Measurements from ENCODE around the gene MEGF10. TPM values are rescaled to one million over a fixed set of nuclear protein-coding genes. Genes with fewer than 3 reads are reported as not detected.

MEGF10 gene
- total and polyA plus RNA-seq, 2 experiments from 2014 or later: 1.7 to 8.2 TPM

DNA sequence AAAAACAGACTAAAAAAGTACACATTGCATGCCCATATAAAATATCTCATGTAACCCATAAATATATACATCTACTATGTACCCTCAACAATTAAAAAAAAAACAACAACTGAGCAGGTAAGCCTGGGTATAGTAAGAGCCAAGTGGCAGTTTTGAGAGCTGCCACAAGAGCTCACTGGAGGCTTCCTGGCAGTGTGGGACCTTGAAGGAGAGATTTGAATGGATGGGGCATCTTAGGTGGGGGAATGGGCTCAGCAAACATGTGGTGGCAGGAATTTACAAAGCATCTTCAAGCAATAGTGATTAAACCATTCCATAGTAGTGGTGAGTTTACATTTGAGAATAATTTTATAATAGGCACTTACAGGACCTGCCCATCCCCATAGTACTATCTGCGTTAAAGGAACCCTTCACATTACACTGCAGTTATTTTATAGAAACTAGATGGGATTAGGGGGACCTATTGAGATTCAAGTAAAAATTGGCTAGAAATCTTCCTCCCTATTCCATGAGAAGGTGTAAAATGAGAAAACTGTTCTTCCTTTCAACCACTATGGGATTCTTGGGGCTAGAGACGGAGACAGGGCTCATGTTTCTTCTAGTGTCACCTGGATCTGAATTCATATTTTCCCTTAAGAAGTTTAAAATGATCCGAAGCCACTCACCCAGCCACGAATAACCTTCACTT, 6.9 kb downstream of the MEGF10 start:
- Histone ChIP-seq H3K27me3 (no peaks in the 10 kb centered on the region), H3K4me3 (no peak overlapping the region), H3K27ac (no peak overlapping the region), H3K4me1 (ENCODE audit: low read depth) (peaks cover 9% of the 10 kb centered on the region), H3K9me3 (ENCODE audit: low read depth) (no peaks in the 10 kb centered on the region), H3K36me3 (no peaks in the 10 kb centered on the region)
- DNase-seq (ENCODE audit: low read depth in 1 of 2, low spot score in 1 of 2): no peak
- TF ChIP-seq, protein P1, sequence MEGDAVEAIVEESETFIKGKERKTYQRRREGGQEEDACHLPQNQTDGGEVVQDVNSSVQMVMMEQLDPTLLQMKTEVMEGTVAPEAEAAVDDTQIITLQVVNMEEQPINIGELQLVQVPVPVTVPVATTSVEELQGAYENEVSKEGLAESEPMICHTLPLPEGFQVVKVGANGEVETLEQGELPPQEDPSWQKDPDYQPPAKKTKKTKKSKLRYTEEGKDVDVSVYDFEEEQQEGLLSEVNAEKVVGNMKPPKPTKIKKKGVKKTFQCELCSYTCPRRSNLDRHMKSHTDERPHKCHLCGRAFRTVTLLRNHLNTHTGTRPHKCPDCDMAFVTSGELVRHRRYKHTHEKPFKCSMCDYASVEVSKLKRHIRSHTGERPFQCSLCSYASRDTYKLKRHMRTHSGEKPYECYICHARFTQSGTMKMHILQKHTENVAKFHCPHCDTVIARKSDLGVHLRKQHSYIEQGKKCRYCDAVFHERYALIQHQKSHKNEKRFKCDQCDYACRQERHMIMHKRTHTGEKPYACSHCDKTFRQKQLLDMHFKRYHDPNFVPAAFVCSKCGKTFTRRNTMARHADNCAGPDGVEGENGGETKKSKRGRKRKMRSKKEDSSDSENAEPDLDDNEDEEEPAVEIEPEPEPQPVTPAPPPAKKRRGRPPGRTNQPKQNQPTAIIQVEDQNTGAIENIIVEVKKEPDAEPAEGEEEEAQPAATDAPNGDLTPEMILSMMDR (IDR thresholded peaks at IDR 0.05; ENCODE audit: low read depth, low read length): no peak

DNA sequence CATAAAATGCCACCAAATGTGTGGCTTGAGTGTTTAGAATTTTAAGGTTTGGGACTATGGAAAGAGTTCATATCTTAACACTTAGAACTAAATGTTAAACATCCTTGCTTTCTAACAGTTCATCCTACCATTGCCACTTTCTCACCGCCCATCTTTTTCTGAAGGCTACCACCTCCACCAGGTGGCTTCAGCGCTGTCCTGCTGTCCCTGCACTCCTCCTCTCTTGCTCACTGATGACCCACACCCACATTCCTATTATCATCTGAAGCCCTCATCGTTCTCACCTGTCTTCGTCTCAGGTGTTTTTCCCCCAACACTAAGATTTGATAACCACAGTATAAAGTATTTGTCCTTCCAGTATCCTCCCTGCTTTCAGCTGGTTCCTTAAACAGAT, 7.4 kb downstream of the MEGF10 start:
- no peaks in the 10 kb centered on the region for H3K36me3 ChIP-seq
- no peak overlapping the region for H3K4me3 ChIP-seq
- TF ChIP-seq, protein P1 (IDR thresholded peaks at IDR 0.05; ENCODE audit: low read depth, low read length): no peak
- DNase-seq (ENCODE audit: low read depth in 1 of 2, low spot score in 1 of 2): no peak
- H3K4me1 ChIP-seq (ENCODE audit: low read depth): peaks cover 9% of the 10 kb centered on the region
- no peaks in the 10 kb centered on the region for H3K27me3 ChIP-seq
- H3K9me3 ChIP-seq (ENCODE audit: low read depth): no peaks in the 10 kb centered on the region
- no peak overlapping the region for H3K27ac ChIP-seq

DNA sequence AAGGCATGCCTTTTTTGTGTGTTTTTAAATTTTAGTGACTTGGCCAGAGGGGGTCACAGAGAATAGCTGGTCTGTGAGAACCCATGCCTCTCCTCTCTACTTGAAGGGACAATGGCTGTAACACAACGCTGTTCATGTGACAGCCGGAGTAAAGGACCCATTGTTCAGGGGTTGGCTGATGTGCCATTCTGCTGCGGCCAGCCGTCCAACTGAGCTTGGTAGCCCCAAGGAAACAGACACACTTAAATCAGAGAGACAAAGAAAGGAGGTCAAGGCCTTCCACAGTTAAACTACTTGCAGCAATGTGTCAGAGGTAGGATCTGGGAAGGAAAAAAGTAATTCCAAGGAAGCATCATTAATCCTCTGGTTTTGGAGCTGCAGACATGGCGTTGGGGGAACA, 8.1 kb downstream of the MEGF10 start:
- Histone ChIP-seq H3K27ac (no peak overlapping the region), H3K36me3 (no peaks in the 10 kb centered on the region), H3K4me3 (no peak overlapping the region), H3K27me3 (no peaks in the 10 kb centered on the region), H3K4me1 (ENCODE audit: low read depth) (peaks cover 9% of the 10 kb centered on the region), H3K9me3 (ENCODE audit: low read depth) (no peaks in the 10 kb centered on the region)
- TF ChIP-seq, protein P1 (IDR thresholded peaks at IDR 0.05; ENCODE audit: low read depth, low read length): no peak
- DNase-seq (ENCODE audit: low read depth in 1 of 2, low spot score in 1 of 2): no peak

DNA sequence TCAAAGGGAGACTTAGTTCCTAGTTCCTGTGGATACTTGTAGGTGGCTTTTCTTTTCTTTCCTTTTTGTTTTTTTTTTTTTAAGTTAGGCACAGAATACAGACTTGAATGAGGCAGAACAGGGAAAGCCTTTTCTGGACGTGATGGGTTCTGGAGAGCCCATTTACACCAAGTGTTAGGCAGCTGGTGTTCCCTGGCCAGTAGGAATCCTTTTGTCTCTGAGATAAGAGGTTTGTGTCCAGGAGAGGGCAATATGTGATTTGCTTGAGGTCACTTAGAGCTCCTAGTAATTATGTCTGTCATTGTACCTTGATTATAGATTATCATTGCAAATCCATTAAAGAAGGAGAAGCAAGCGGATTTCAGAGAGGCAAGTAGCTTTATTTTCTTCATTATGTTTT, 9.1 kb downstream of the MEGF10 start:
- no peaks in the 10 kb centered on the region for H3K36me3 ChIP-seq
- no peaks in the 10 kb centered on the region for H3K27me3 ChIP-seq
- no peaks in the 10 kb centered on the region for H3K9me3 ChIP-seq (ENCODE audit: low read depth)
- no peak overlapping the region for H3K27ac ChIP-seq
- no peak overlapping the region for H3K4me3 ChIP-seq
- H3K4me1 ChIP-seq (ENCODE audit: low read depth): peaks cover 9% of the 10 kb centered on the region
- no peak for DNase-seq (ENCODE audit: low read depth in 1 of 2, low spot score in 1 of 2)
- TF ChIP-seq, protein P1 (IDR thresholded peaks at IDR 0.05; ENCODE audit: low read depth, low read length): no peak

DNA sequence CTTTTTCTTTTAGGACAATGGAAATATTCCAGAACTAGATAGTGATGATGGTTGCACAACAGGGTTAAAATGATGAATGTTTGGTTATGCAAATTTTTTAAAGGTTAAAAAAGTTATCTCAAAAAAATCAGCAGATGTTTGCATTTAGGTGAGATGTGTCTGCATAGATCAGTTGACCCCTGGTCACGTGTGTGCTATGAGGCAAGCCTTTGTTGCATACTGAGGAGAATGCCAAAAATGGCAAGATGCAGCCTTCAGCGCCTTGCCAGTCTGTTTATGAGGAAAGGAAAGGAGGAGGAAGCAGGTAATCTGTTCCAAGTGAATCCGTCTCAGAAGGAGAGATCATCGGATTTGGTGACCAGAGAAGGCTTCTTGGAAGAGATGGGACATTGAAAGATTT, 11.9 kb downstream of the MEGF10 start:
- DNase-seq (ENCODE audit: low read depth in 1 of 2, low spot score in 1 of 2): no peak
- H3K27me3 ChIP-seq: no peaks in the 10 kb centered on the region
- H3K4me1 ChIP-seq (ENCODE audit: low read depth): peaks cover 9% of the 10 kb centered on the region
- H3K4me3 ChIP-seq: no peak overlapping the region
- H3K9me3 ChIP-seq (ENCODE audit: low read depth): no peaks in the 10 kb centered on the region
- TF ChIP-seq, protein P1 (IDR thresholded peaks at IDR 0.05; ENCODE audit: low read depth, low read length): no peak
- no peak overlapping the region for H3K27ac ChIP-seq
- H3K36me3 ChIP-seq: no peaks in the 10 kb centered on the region
